Measurements from ENCODE around the gene CCNB1IP1.
"Not testable (repeated sequence)": the region's sequence is repeated elsewhere in the genome, so short reads cannot be mapped to it uniquely, and the experiment has no call there.

CCNB1IP1 gene

GRCh38 chr14:20356422-20356821 lies 23.3 kb upstream of the CCNB1IP1 start:
- H3K4me3 ChIP-seq, result no peak overlapping the region
- no peaks in the 10 kb centered on the region for H3K27me3 ChIP-seq
- no peak overlapping the region for H3K27ac ChIP-seq
- H3K9ac ChIP-seq, result no peak overlapping the region
- no peaks in the 10 kb centered on the region for H3K9me3 ChIP-seq
- no peaks in the 10 kb centered on the region for H3K4me1 ChIP-seq
- H4K20me1 ChIP-seq, result no peaks in the 10 kb centered on the region
- H3K36me3 ChIP-seq, result peaks cover 96% of the 10 kb centered on the region
- TF ChIP-seq Cebpa-rat (IDR thresholded peaks at IDR 0.05), result no peak
- no peak overlapping the region for H3K4me2 ChIP-seq

DNA sequence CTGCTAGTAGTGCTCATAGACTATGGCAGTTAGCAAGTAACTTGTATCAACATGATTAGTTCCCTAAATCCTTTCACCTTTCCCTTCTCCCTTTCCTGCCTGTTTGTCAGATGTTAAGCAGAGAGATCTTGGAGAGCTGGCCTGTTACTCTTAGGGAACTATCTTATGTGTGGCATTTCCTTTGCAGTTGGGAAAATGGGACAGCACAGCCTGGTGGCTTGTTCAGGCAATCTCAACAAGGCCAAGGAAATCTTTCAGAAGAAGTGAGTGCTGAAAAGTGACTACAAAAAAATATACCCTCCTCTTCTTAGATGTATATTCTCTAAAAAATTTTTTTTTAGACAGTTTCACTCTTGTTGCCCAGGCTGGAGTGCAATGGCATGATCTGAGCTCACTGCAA lies 17.8 kb upstream of the CCNB1IP1 start:
- Histone ChIP-seq H3K4me2 (no peak overlapping the region), H3K9ac (no peak overlapping the region), H3K36me3 (peaks cover 97% of the 10 kb centered on the region), H4K20me1 (no peaks in the 10 kb centered on the region), H3K27me3 (no peaks in the 10 kb centered on the region), H3K4me3 (no peak overlapping the region), H3K27ac (no peak overlapping the region), H3K4me1 (no peaks in the 10 kb centered on the region), H3K9me3 (no peaks in the 10 kb centered on the region)
- no peak for TF ChIP-seq Cebpa-rat (IDR thresholded peaks at IDR 0.05)

GRCh38 chr14:20350282-20350681 lies 17.2 kb upstream of the CCNB1IP1 start:
- Histone ChIP-seq H3K4me2 (no peak overlapping the region), H3K36me3 (peaks cover 98% of the 10 kb centered on the region), H3K27me3 (no peaks in the 10 kb centered on the region), H3K27ac (no peak overlapping the region), H3K4me3 (no peak overlapping the region), H3K9ac (no peak overlapping the region), H4K20me1 (no peaks in the 10 kb centered on the region), H3K4me1 (no peaks in the 10 kb centered on the region), H3K9me3 (no peaks in the 10 kb centered on the region)
- no peak for TF ChIP-seq Cebpa-rat (IDR thresholded peaks at IDR 0.05)

- no peak overlapping the region for H3K4me3 ChIP-seq
- no peak overlapping the region for H3K27ac ChIP-seq
- H3K27me3 ChIP-seq, result no peaks in the 10 kb centered on the region
- H3K36me3 ChIP-seq, result peaks cover 78% of the 10 kb centered on the region
- H3K9me3 ChIP-seq, result no peaks in the 10 kb centered on the region
- H4K20me1 ChIP-seq, result no peaks in the 10 kb centered on the region
- peaks cover 14% of the 10 kb centered on the region for H3K4me1 ChIP-seq
- H3K9ac ChIP-seq, result no peak overlapping the region
- H3K4me2 ChIP-seq, result no peak overlapping the region
- TF ChIP-seq Cebpa-rat (IDR thresholded peaks at IDR 0.05), result no peak
Measured at GRCh38 chr14:20347747-20348146, 14.7 kb upstream of the CCNB1IP1 start.

DNA sequence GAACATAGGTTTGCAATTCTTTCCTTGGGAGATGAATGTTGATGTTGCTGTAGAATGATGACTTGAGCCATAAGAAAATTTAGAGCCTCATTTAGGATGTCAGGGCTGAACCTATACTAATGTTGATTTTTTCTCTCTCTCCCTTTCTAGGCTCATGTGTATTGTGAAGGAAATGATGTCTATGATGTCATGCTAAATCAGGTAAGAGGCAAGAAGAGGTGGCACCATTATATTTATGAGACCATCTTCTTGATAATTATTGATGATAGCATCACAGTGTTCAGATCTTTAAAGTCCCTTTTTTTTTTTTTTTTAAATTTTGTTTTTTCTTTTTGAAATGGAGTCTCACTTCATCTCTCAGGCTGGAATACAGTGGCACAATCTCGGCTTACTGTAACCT lies 13.6 kb upstream of the CCNB1IP1 start:
- H3K36me3 ChIP-seq, result peaks cover 67% of the 10 kb centered on the region
- no peaks in the 10 kb centered on the region for H4K20me1 ChIP-seq
- H3K4me3 ChIP-seq, result no peak overlapping the region
- no peak overlapping the region for H3K27ac ChIP-seq
- no peaks in the 10 kb centered on the region for H3K27me3 ChIP-seq
- peaks cover 19% of the 10 kb centered on the region for H3K4me1 ChIP-seq
- no peak for TF ChIP-seq Cebpa-rat (IDR thresholded peaks at IDR 0.05)
- H3K9me3 ChIP-seq, result no peaks in the 10 kb centered on the region
- H3K9ac ChIP-seq, result no peak overlapping the region
- H3K4me2 ChIP-seq, result no peak overlapping the region

GRCh38 chr14:20345366-20345765 lies 12.3 kb upstream of the CCNB1IP1 start:
- Histone ChIP-seq H3K27me3 (no peaks in the 10 kb centered on the region), H3K9me3 (no peaks in the 10 kb centered on the region), H3K4me3 (no peak overlapping the region), H3K9ac (no peak overlapping the region), H3K36me3 (peaks cover 54% of the 10 kb centered on the region), H4K20me1 (no peaks in the 10 kb centered on the region), H3K4me2 (no peak overlapping the region), H3K27ac (no peak overlapping the region), H3K4me1 (peaks cover 21% of the 10 kb centered on the region)
- TF ChIP-seq Cebpa-rat (IDR thresholded peaks at IDR 0.05), result no peak

DNA sequence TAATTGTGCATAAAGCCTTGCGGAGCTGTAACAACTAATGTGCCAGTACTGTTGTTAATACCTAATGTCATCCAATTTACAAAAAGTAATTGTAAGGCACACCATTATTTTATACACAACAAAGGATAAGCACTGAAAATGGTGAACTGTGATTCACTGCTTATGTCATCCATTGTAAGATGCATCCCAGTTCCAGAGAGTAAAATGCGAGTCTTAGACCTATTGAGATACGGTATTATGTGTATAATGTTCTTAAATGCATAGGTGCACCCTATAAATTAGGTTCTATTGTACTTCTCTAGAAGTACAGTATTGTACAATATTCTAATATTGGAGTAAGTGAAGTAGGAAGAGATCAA lies 10.8 kb upstream of the CCNB1IP1 start:
- H3K9me3 ChIP-seq, result no peaks in the 10 kb centered on the region
- no peaks in the 10 kb centered on the region for H4K20me1 ChIP-seq
- peak overlapping the region; percentile 82 for H3K4me2 ChIP-seq
- TF ChIP-seq Cebpa-rat (IDR thresholded peaks at IDR 0.05), result no peak
- H3K27ac ChIP-seq, result peak overlapping the region; percentile 79
- peak overlapping the region; percentile 74 for H3K4me3 ChIP-seq
- H3K36me3 ChIP-seq, result peaks cover 38% of the 10 kb centered on the region
- no peaks in the 10 kb centered on the region for H3K27me3 ChIP-seq
- peaks cover 21% of the 10 kb centered on the region for H3K4me1 ChIP-seq
- H3K9ac ChIP-seq, result peak overlapping the region; percentile 89

- H3K4me1 ChIP-seq, result peaks cover 21% of the 10 kb centered on the region
- H3K9me3 ChIP-seq, result no peaks in the 10 kb centered on the region
- H3K27me3 ChIP-seq, result no peaks in the 10 kb centered on the region
- H4K20me1 ChIP-seq, result no peaks in the 10 kb centered on the region
- peak within 1 kb of the TSS; percentile 74 for H3K4me3 ChIP-seq
- peak within 1 kb of the TSS; percentile 82 for H3K4me2 ChIP-seq
- H3K9ac ChIP-seq, result peak within 1 kb of the TSS; percentile 89
- TF ChIP-seq Cebpa-rat (IDR thresholded peaks at IDR 0.05), result no peak
- H3K27ac ChIP-seq, result peak within 1 kb of the TSS; percentile 79
- H3K36me3 ChIP-seq, result peaks cover 33% of the 10 kb centered on the region
Measured at GRCh38 chr14:20343092-20343861, 10.2 kb upstream of the CCNB1IP1 start, which contains the start of gene PARP2. Gene PARP2 (plus strand): TSS chr14:20343635. CDS start chr14:20343642, 7 bp downstream.

DNA sequence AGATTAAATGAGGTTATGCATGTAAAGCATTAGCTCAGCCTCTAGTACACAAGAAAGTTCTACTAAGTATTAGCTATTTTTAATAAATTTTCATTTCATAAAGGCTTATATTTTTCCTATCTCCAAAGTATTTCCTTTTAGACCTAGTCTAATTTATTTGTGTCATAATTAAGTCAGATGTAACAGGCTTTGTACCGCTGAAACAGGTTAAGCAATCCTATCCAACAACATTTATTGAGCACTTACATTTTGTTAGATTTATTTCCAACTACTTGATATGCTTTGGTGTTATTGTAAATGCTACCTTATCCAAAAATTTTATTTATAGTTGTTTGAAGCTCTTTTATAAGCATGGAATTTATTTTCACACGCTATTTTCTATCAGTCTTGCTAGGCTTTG lies 8.6 kb upstream of the CCNB1IP1 start:
- Histone ChIP-seq H3K27me3 (no peaks in the 10 kb centered on the region), H3K4me3 (peak overlapping the region; percentile 74), H3K27ac (no peak overlapping the region), H3K36me3 (peaks cover 19% of the 10 kb centered on the region), H3K9me3 (no peaks in the 10 kb centered on the region), H3K4me2 (peak overlapping the region; percentile 82), H3K4me1 (peaks cover 21% of the 10 kb centered on the region), H3K9ac (no peak overlapping the region), H4K20me1 (no peaks in the 10 kb centered on the region)
- TF ChIP-seq Cebpa-rat (IDR thresholded peaks at IDR 0.05), result no peak

GRCh38 chr14:20341032-20341431 lies 8.0 kb upstream of the CCNB1IP1 start:
- not testable (repeated sequence) for H3K9me3 ChIP-seq, H4K20me1 ChIP-seq, H3K4me2 ChIP-seq, H3K4me3 ChIP-seq, H3K27me3 ChIP-seq, H3K27ac ChIP-seq, H3K9ac ChIP-seq
- Histone ChIP-seq H3K4me1 (peaks cover 21% of the 10 kb centered on the region), H3K36me3 (peaks cover 13% of the 10 kb centered on the region)

Measured in BLaER1 (cell line).